GM18907 (cell line): ENCODE data around the gene BICRA.
"Not testable (repeated sequence)": the region's sequence is repeated elsewhere in the genome, so short reads cannot be mapped to it uniquely, and the experiment has no call there.

Experiments
- ATAC-seq: cut with Tn5 transposase; IDR thresholded peaks from one replicate; pipeline ENCODE4 v1.9.1; 2021; ENCODE audit warnings: mild to moderate bottlenecking, moderate library complexity; ENCODE audit not compliant: unreplicated experiment

Gene BICRA

DNA sequence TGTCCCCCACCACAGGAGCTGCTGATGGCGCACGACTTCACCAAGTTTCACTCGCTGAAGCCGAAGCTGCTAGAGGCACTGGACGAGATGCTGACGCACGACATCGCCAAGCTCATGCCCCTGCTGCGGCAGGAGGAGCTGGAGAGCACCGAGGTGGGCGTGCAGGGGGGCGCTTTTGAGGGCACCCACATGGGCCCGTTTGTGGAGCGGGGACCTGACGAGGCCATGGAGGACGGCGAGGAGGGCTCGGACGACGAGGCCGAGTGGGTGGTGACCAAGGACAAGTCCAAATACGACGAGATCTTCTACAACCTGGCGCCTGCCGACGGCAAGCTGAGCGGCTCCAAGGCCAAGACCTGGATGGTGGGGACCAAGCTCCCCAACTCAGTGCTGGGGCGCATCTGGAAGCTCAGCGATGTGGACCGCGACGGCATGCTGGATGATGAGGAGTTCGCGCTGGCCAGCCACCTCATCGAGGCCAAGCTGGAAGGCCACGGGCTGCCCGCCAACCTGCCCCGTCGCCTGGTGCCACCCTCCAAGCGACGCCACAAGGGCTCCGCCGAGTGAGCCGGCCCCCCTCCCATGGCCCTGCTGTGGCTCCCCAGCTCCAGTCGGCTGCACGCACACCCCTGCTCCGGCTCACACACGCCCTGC is 132.1 kb downstream of the BICRA start:
- no peak for ATAC-seq

DNA sequence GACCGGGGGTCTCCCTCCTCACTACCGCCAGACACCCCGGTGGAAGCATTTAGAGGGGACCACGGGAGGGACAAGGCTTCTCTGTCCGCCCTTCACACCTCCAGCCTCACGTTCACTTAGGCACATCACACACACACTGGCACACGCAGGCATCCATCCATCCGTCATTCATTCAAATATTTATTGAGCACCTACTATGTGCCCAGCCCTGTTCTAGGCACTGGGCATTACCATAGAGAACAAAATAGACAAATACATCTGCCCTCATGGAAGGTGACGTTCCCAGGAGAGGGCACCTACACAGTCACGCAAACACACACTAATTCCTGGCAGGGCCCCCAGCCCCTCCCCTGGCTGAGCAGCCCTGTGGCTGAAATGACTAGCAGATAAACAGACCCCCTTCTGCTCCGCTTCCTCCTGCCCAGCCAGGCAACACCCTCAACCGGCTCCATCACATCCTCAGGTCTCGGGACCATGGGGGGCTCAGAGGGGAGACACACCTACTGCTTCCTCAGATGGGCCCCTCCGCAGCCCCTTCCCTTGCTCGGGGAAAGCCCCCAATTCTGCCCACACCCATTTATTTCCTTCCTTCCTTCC is 132.7 kb downstream of the BICRA start:
- ATAC-seq, result no peak

DNA sequence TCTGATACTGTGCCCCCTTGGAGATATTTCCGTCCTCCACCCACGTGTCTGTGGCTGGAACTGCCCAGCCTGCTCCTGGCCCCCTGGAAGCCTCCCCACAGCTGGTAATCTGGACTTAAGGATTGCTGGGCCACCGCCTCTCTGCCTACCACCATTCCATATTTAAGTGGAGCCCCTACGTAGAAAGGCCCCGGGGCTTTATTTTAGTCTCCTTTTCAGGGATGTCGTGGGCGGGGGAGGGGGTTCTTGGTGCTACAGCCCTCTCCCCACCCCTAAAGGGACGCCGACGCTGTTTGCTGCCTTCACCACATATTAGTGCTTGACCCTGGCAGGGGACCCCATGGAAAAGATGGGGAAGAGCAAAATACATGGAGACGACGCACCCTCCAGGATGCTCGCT is 133.7 kb downstream of the BICRA start:
- no peak for ATAC-seq

GRCh38 chr19:47745010-47745901 is 136.3 kb downstream of the BICRA start, which contains the start of gene NOP53:
TSS of gene NOP53 (plus strand) at chr19:47745546. CDS start at chr19:47745560, 14 bp downstream.
- ATAC-seq, result peak; percentile 72

GRCh38 chr19:47746129-47746528 is 137.2 kb downstream of the BICRA start:
- ATAC-seq, result not testable (repeated sequence)

DNA sequence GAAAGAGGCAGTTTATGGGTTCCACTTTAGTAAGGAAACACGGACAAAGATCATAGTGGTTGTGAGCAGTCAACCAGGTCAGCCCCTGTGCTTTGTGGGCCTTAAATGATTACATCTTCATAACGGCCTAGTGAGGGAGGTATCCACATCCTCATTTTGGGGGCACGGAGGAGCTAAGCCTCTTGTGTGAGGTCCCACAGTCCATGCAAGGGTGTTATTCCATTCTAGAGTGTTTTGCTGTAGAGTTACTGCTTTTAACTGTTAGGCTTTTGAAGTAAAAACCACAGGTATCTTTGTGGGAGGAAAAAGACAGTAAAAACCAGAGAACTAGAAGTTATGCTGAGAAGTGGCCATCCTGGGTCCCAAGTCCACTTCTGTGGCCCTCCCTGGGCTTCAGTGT is 140.4 kb downstream of the BICRA start:
- ATAC-seq, result no peak

GRCh38 chr19:47750752-47751151 is 141.8 kb downstream of the BICRA start:
- ATAC-seq, result no peak

- no peak for ATAC-seq
Observed at GRCh38 chr19:47752440-47753211, 143.7 kb downstream of the BICRA start.
